ENCODE data around the gene CENPK. TPM values are rescaled to one million over a fixed set of nuclear protein-coding genes. Genes with fewer than 3 reads are reported as not detected.

Gene CENPK
- total and polyA plus RNA-seq, 2 of the 8 experiments (the other 6 are each of a cell fraction or from before 2014, with no cell fraction given) = 13.3 to 50.9 TPM

- TF ChIP-seq SRF (IDR thresholded peaks at IDR 0.05; ENCODE audit: low read depth, low read length) (no peak), SP1 (IDR thresholded peaks at IDR 0.05; ENCODE audit: low read depth, low read length) (peak; percentile 85), SUZ12 (IDR thresholded peaks at IDR 0.05; ENCODE audit: low read length) (no peak), POU5F1 (IDR thresholded peaks at IDR 0.05; ENCODE audit: low read depth, low read length) (no peak), JUND (IDR thresholded peaks at IDR 0.05; ENCODE audit: low read length) (no peak), TEAD4 (IDR thresholded peaks at IDR 0.05; ENCODE audit: low read depth, low read length) (no peak; the same call in 1 of the 2 replicates), BCL11A (IDR thresholded peaks at IDR 0.05; ENCODE audit: low read depth in 2 of 2, low read length in 2 of 2) (no peak), YY1 (IDR thresholded peaks at IDR 0.05; ENCODE audit: low read depth, low read length) (no peak), RBBP5 (IDR thresholded peaks at IDR 0.05; ENCODE audit: borderline replicate concordance, low read depth, low read length) (peak; percentile 100), RFX5 (IDR thresholded peaks at IDR 0.05; ENCODE audit: borderline replicate concordance, low read depth, low read length) (no peak), MAFK (IDR thresholded peaks at IDR 0.05; ENCODE audit: low read depth, low read length) (0 out of 2 replicates have a peak, but pooled peaks have one; percentile 7), EZH2 (IDR thresholded peaks at IDR 0.05; ENCODE audit: low read depth, low read length, severe bottlenecking) (no peak), EP300 (IDR thresholded peaks at IDR 0.05; ENCODE audit: borderline replicate concordance in 1 of 2, low read depth in 2 of 2, low read length in 2 of 2) (no peak), ATF3 (IDR thresholded peaks at IDR 0.05; ENCODE audit: insufficient read depth, low read depth, low read length) (no peak), CTBP2 (IDR thresholded peaks at IDR 0.05; ENCODE audit: borderline replicate concordance, insufficient read depth, insufficient read length, low read length) (no peak)
Measured at GRCh38 chr5:65482736-65483545, 80.0 kb downstream of the CENPK start (continued).

Data from H1 (cell line).